Skeletal muscle satellite cell (primary cell): Measurements from ENCODE around the gene IFNG-AS1.

ENCODE experiments used
- H3K27me3 ChIP-seq: 2 replicates; pipeline ENCODE4 v1.7.0; 2013; ENCODE audit warnings: low read length; ENCODE audit not compliant: control insufficient read depth, insufficient read depth
- H3K36me3 ChIP-seq: 2 replicates; pipeline ENCODE4 v1.7.0; 2013; ENCODE audit warnings: mild to moderate bottlenecking, control low read depth, low read length; ENCODE audit not compliant: insufficient read depth
- H3K4me1 ChIP-seq: 2 replicates; pipeline ENCODE4 v1.7.0; 2013; ENCODE audit warnings: low read length; ENCODE audit not compliant: control insufficient read depth, insufficient read depth
- H3K4me2 ChIP-seq: 2 replicates; pipeline ENCODE4 v1.7.0; 2013; ENCODE audit warnings: mild to moderate bottlenecking, low read length
- H3K4me3 ChIP-seq: 2 replicates; pipeline ENCODE4 v1.7.0; 2013; ENCODE audit warnings: low read length
- H3K9ac ChIP-seq: 2 replicates; pipeline ENCODE4 v1.7.0; 2013; ENCODE audit warnings: mild to moderate bottlenecking, low read depth, low read length, moderate library complexity
- H3K9me3 ChIP-seq: replicated peaks from 2 replicates; pipeline ENCODE4 v1.7.0; 2013; ENCODE audit warnings: mild to moderate bottlenecking, control low read depth, low read length

The IFNG-AS1 gene

DNA sequence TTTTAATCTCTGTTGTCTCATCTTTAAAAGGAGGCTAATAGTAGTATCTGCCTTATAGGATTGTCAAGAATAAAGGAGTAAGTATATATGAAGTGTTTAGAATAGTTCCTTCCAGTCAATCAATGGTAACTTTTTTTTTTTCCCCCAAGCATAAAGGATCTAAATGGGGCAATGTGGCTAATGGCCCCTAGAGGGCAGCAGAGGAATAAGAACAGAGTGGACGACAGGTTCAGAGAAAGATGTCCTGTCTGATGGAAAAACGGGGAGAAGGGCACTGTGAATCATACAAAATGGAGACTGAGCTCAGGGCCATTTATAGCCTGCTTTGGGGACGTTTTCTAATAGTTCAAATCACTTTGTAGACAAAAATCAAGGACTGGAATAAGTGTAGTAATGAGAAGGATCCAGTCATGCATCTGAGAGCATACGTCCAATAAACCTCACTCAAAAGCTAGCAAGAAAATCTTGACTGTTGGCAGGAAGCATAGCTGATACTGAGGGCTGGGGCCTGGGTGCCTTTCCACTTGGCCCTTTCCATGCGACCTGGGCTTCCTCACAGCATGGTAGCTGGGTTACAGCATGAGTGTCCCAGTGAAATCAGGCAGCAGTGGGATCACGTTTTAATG lies 51.3 kb downstream of the IFNG-AS1 start:
- Histone ChIP-seq H3K9me3 (no peaks in the 10 kb centered on the region), H3K4me1 (no peaks in the 10 kb centered on the region), H3K4me2 (no peak overlapping the region), H3K4me3 (no peak overlapping the region), H3K9ac (no peak overlapping the region), H3K27me3 (peaks cover 9% of the 10 kb centered on the region), H3K36me3 (no peaks in the 10 kb centered on the region)

DNA sequence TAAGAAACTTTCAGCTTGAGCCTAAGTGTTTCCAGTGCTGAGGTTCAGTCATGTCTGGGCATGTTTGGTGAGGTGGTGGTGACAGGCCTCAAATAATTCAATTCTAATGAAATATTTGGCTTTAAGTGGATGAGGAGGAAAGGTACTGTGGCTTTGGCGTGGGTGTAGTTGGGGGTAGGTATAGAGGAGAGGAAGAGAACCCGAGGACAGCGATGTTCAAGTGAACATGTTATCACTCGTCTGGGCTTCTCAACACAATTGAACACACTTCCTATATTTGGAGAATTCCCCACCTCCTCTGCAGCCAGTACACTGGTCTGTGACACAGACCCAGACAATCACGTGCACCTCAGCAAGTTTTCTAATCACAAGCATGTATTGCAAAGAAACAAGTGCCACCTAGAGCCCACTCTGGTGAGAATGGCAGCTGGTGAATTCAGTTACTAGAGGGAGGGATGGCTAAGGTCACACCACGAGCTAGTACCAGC lies 53.0 kb downstream of the IFNG-AS1 start:
- H3K27me3 ChIP-seq = peaks cover 7% of the 10 kb centered on the region
- no peak overlapping the region for H3K4me3 ChIP-seq
- no peaks in the 10 kb centered on the region for H3K36me3 ChIP-seq
- no peaks in the 10 kb centered on the region for H3K9me3 ChIP-seq
- no peaks in the 10 kb centered on the region for H3K4me1 ChIP-seq
- H3K4me2 ChIP-seq = no peak overlapping the region
- no peak overlapping the region for H3K9ac ChIP-seq

- Histone ChIP-seq H3K4me2 (no peak overlapping the region), H3K4me3 (no peak overlapping the region), H3K4me1 (no peaks in the 10 kb centered on the region), H3K36me3 (no peaks in the 10 kb centered on the region), H3K9me3 (no peaks in the 10 kb centered on the region), H3K27me3 (no peaks in the 10 kb centered on the region), H3K9ac (no peak overlapping the region)
Observed at GRCh38 chr12:68043435-68043834, 54.2 kb downstream of the IFNG-AS1 start.

DNA sequence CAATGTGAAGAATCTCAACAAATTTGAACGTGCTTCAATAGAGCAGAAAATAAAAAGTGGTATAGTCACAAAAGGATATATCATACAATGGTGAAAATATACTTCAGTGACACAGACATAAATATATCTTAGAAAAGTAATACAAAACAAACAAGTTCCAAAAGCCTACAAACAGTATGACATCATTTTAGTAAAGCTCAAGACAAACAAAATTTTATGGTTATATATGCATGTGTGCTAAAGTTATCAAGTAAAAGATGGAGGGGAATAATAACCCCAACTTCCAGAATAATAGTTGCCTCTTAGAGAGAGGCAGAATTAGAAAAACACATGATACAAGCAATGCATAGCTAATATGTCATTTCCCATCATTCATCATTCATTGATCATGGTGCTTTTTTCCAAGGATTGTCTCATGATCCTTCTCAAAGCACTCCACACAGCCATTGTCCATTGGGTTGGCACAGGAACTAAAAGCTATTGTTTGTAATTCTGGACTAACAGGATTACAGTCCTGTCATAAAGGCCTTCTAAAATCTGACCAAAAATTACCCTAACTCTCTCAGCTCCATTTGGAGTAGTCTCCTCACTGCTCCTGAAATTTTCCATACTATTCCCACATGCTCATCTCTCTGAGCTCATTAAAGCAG lies 59.5 kb downstream of the IFNG-AS1 start:
- no peak overlapping the region for H3K9ac ChIP-seq
- no peaks in the 10 kb centered on the region for H3K36me3 ChIP-seq
- H3K27me3 ChIP-seq = peaks cover 14% of the 10 kb centered on the region
- no peak overlapping the region for H3K4me2 ChIP-seq
- H3K4me1 ChIP-seq = no peaks in the 10 kb centered on the region
- H3K9me3 ChIP-seq = no peaks in the 10 kb centered on the region
- H3K4me3 ChIP-seq = no peak overlapping the region

GRCh38 chr12:68056300-68056699 lies 67.1 kb downstream of the IFNG-AS1 start:
- Histone ChIP-seq H3K36me3 (no peaks in the 10 kb centered on the region), H3K9ac (no peak overlapping the region), H3K4me1 (no peaks in the 10 kb centered on the region), H3K4me3 (no peak overlapping the region), H3K9me3 (no peaks in the 10 kb centered on the region), H3K4me2 (no peak overlapping the region), H3K27me3 (peaks cover 10% of the 10 kb centered on the region)

DNA sequence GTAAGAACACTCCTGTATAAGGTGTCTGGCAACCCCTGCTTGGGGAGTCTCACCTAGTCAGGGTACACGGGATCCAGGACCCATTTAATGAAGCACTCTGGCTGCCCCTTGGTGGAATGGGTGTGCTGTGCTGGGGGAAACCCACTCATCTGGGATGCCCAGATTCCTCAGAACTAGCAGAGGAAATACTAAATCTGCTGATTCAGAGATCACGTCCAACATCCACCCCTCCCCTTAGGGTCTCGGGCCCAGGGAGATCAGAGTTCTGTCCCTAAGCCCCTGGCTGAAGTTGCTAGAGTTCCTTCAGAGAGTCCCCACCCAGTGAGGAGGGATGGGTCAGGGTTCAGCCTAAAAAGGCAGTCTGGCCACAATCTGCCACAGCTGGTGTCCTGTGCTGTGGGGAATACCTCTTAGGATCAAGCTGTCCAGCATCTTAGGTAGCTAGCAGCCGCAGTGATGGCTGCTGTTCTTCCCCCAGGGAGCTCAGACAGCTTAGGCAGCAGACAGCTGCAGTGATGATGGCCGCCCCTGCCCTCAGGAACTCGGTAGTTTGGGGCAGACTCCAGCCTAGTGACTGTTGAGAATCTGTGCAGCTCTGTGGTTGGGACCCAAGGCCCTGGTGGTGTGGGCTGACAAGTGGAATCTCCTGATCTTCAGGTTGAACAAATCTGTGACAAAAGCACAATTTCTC lies 74.8 kb downstream of the IFNG-AS1 start:
- H3K36me3 ChIP-seq = no peaks in the 10 kb centered on the region
- H3K4me2 ChIP-seq = no peak overlapping the region
- no peak overlapping the region for H3K4me3 ChIP-seq
- no peaks in the 10 kb centered on the region for H3K9me3 ChIP-seq
- no peaks in the 10 kb centered on the region for H3K4me1 ChIP-seq
- H3K9ac ChIP-seq = no peak overlapping the region
- H3K27me3 ChIP-seq = peaks cover 3% of the 10 kb centered on the region

- H3K36me3 ChIP-seq = no peaks in the 10 kb centered on the region
Observed at GRCh38 chr12:68065163-68065562, 75.9 kb downstream of the IFNG-AS1 start.

GRCh38 chr12:68065687-68066086 lies 76.4 kb downstream of the IFNG-AS1 start:
- Histone ChIP-seq H3K4me2 (no peak overlapping the region), H3K9ac (no peak overlapping the region), H3K9me3 (no peaks in the 10 kb centered on the region), H3K4me1 (no peaks in the 10 kb centered on the region), H3K36me3 (no peaks in the 10 kb centered on the region), H3K4me3 (no peak overlapping the region), H3K27me3 (peaks cover 9% of the 10 kb centered on the region)

More at GRCh38 chr12:68065163-68065562, 75.9 kb downstream of the IFNG-AS1 start:
- H3K9ac ChIP-seq = no peak overlapping the region
- peaks cover 9% of the 10 kb centered on the region for H3K27me3 ChIP-seq
- H3K4me3 ChIP-seq = no peak overlapping the region
- H3K4me2 ChIP-seq = no peak overlapping the region
- no peaks in the 10 kb centered on the region for H3K9me3 ChIP-seq
- H3K4me1 ChIP-seq = no peaks in the 10 kb centered on the region

- Histone ChIP-seq H3K4me1 (no peaks in the 10 kb centered on the region), H3K9me3 (no peaks in the 10 kb centered on the region), H3K4me3 (no peak overlapping the region), H3K36me3 (no peaks in the 10 kb centered on the region), H3K27me3 (peaks cover 9% of the 10 kb centered on the region), H3K4me2 (no peak overlapping the region), H3K9ac (no peak overlapping the region)
Observed at GRCh38 chr12:68067762-68068376, 78.6 kb downstream of the IFNG-AS1 start.

DNA sequence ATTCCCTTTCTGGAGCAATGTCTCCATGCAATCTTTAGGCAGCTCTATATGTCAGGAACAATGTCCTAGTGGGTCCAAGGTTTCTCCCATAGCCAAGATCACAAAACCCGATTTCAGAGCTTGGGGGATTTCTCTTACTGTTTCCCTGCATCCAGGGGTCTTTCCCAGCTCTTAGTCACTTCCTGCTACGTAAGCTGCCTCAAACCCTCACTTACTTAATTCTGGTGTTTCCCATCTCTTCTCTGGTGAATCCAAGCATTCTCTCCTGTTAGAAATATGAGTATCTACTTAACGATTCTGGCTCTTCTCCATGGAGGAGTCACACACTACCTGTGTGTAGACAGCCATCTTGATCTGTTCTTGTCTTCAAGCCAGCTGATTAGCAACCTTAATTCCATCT lies 80.0 kb downstream of the IFNG-AS1 start:
- Histone ChIP-seq H3K36me3 (no peaks in the 10 kb centered on the region), H3K4me2 (no peak overlapping the region), H3K27me3 (peaks cover 9% of the 10 kb centered on the region), H3K9ac (no peak overlapping the region), H3K4me3 (no peak overlapping the region), H3K4me1 (no peaks in the 10 kb centered on the region), H3K9me3 (no peaks in the 10 kb centered on the region)
